HCT116 (cell line): ENCODE measurements around the gene SLCO4C1. TPM values are rescaled to one million over a fixed set of nuclear protein-coding genes. Genes with fewer than 3 reads are reported as not detected.

ENCODE experiments used
- ATAC-seq: fragments of 200-7000 bp; cut with Tn5 transposase; 2 replicates; pipeline ENCODE4 v1.9.1; 2020; ENCODE audit warnings: mild to moderate bottlenecking, moderate library complexity
- BruUV-seq: library from RNA; stranded (reverse); fragments of 400-500 nt; replicated peaks from 2 replicates; lab custom pipeline; 2021; lab: Mats Ljungman, UMichigan
- CTCF ChIA-PET: fragments of 300-600 bp; sonication (Branson Sonifier 250); formaldehyde crosslinking; loops from one replicate; lab custom pipeline; 2021; ENCODE audit warnings: antibody characterized with exemption; lab: Charles Lee
- POLR2A ChIA-PET: fragments of 300-600, 350-600 bp; sonication (Branson Sonifier 250); formaldehyde crosslinking; loops from one replicate; lab custom pipeline; 2021; ENCODE audit warnings: antibody characterized with exemption; lab: Charles Lee
- RAD21 ChIA-PET, 2 experiments: fragments of 300-600 bp; sonication (Branson Sonifier 250); formaldehyde crosslinking; loops; one replicate each; lab custom pipeline; 2023; ENCODE audit warnings: low total read pairs in 2 of 2; ENCODE audit not compliant: uncharacterized antibody in 2 of 2, unreplicated experiment in 2 of 2, low non-redundant PET in 1 of 2; lab: Charles Lee
- DNase-seq: peaks from one replicate; pipeline ENCODE4 v3.0.0-alpha.2; 2010; ENCODE audit warnings: low read depth, low spot score
- H2AFZ ChIP-seq: fragments of 200-600 bp; shearing (Covaris generic), sonication (generic); 2 replicates; pipeline ENCODE4 v1.6.1; 2017; ENCODE audit warnings: low read depth, mixed run types, mixed read lengths, antibody characterized with exemption, low read length; ENCODE audit not compliant: poor library complexity, severe bottlenecking
- H3K27ac ChIP-seq: 2 replicates; pipeline ENCODE4 v1.5.1; 2012; ENCODE audit warnings: low read depth, low read length
- H3K27me3 ChIP-seq: fragments of 200-600 bp; sonication (generic); 2 replicates; pipeline ENCODE4 v1.6.1; 2016; ENCODE audit warnings: mixed run types, low read length, mixed read lengths; ENCODE audit not compliant: insufficient read depth
- H3K36me3 ChIP-seq, 2 experiments: fragments of 200-500 bp in 1 of 2; fragments of 200-600 bp in 1 of 2; sonication (Bioruptor generic) in 1 of 2; sonication (generic) in 1 of 2; 2 replicates each; pipeline versions ENCODE4 v1.5.1 to v1.6.1; 2014 to 2016; ENCODE audit warnings: low read length in 2 of 2, inconsistent platforms in 1 of 2, mixed read lengths in 1 of 2, mixed run types in 1 of 2; ENCODE audit not compliant: insufficient read depth in 2 of 2, control insufficient read depth in 1 of 2
- H3K4me1 ChIP-seq, 2 experiments: fragments of 200-600 bp in 1 of 2; sonication (generic) in 1 of 2; 2 replicates each; pipeline versions ENCODE4 v1.5.1 to v1.6.1; 2012 to 2017; ENCODE audit warnings: low read length in 2 of 2, inconsistent platforms in 1 of 2, mild to moderate bottlenecking in 1 of 2, mixed read lengths in 1 of 2, mixed run types in 1 of 2, moderate library complexity in 1 of 2; ENCODE audit not compliant: insufficient read depth in 2 of 2, control insufficient read depth in 1 of 2
- H3K4me2 ChIP-seq: fragments of 200-600 bp; sonication (generic); 2 replicates; pipeline ENCODE4 v1.6.1; 2017; ENCODE audit warnings: mixed run types, low read length, mixed read lengths
- H3K4me3 ChIP-seq, 2 experiments: fragments of 200-600 bp in 1 of 2; sonication (generic) in 1 of 2; replicated peaks in 1 of 2; 2 replicates each; pipeline ENCODE4 v1.5.1; 2011 to 2016; ENCODE audit warnings: low read length in 2 of 2, control low read depth in 1 of 2, low read depth in 1 of 2, mild to moderate bottlenecking in 1 of 2, mixed read lengths in 1 of 2, mixed run types in 1 of 2
- H3K79me2 ChIP-seq: fragments of 200-600 bp; sonication (generic); 2 replicates; pipeline ENCODE4 v1.6.1; 2017; ENCODE audit warnings: mild to moderate bottlenecking, mixed run types, low read length, moderate library complexity, mixed read lengths; ENCODE audit not compliant: insufficient read depth
- H3K9ac ChIP-seq: fragments of 200-600 bp; sonication (generic); 2 replicates; pipeline ENCODE4 v1.6.1; 2016; ENCODE audit warnings: low read length, mixed read lengths
- H3K9me2 ChIP-seq: fragments of 200-600 bp; sonication (generic), shearing (Covaris generic); 2 replicates; pipeline ENCODE4 v1.6.1; 2017; ENCODE audit warnings: mixed run types, mild to moderate bottlenecking, moderate library complexity; ENCODE audit not compliant: insufficient read depth
- H3K9me3 ChIP-seq, 2 experiments: fragments of 200-500 bp in 1 of 2; fragments of 200-600 bp in 1 of 2; sonication (Bioruptor generic) in 1 of 2; sonication (generic) in 1 of 2; 2 replicates each; pipeline ENCODE4 v1.6.1; 2014 to 2017; ENCODE audit warnings: low read length in 2 of 2, mixed read lengths in 2 of 2, inconsistent platforms in 1 of 2, low read depth in 1 of 2, mild to moderate bottlenecking in 1 of 2, mixed run types in 1 of 2, moderate library complexity in 1 of 2; ENCODE audit not compliant: control insufficient read depth in 1 of 2, insufficient read depth in 1 of 2
- H4K20me1 ChIP-seq: fragments of 200-600 bp; sonication (generic), shearing (Covaris generic); 2 replicates; pipeline ENCODE4 v1.6.1; 2017; ENCODE audit warnings: mixed run types, mild to moderate bottlenecking, moderate library complexity; ENCODE audit not compliant: insufficient read depth
- ATF3 ChIP-seq: IDR thresholded peaks from 2 replicates; pipeline ENCODE4 v1.6.1; 2012
- CEBPB ChIP-seq: IDR thresholded peaks from 2 replicates; pipeline ENCODE4 v1.6.1; 2012; ENCODE audit warnings: low read depth
- CTCF ChIP-seq, 3 experiments: fragments of 200-600 bp in 1 of 3; sonication (generic) in 1 of 3; IDR thresholded peaks in 2 of 3; conservative IDR thresholded peaks in 1 of 3; 2 replicates each; pipeline ENCODE4 v1.5.1; 2012 to 2017; ENCODE audit warnings: low read depth in 2 of 3, low read length in 2 of 3, antibody characterized with exemption in 1 of 3, borderline replicate concordance in 1 of 3, control low read depth in 1 of 3, mild to moderate bottlenecking in 1 of 3, mixed read lengths in 1 of 3, mixed run types in 1 of 3, moderate library complexity in 1 of 3; ENCODE audit not compliant: insufficient read depth in 1 of 3
- EGR1 ChIP-seq: IDR thresholded peaks from 2 replicates; pipeline ENCODE4 v1.6.1; 2012; ENCODE audit warnings: low read depth
- ELF1 ChIP-seq: IDR thresholded peaks from 2 replicates; pipeline ENCODE4 v1.6.1; 2012; ENCODE audit warnings: low read depth, borderline replicate concordance
- EZH2 ChIP-seq: fragments of 200-600 bp; sonication (generic); IDR thresholded peaks from 2 replicates; pipeline ENCODE4 v1.6.1; 2017; ENCODE audit warnings: antibody characterized with exemption, mixed run types
- EZH2phosphoT487 ChIP-seq: fragments of 200-600 bp; IDR thresholded peaks from 2 replicates; pipeline ENCODE4 v1.6.1; 2018; ENCODE audit warnings: antibody characterized with exemption, borderline replicate concordance
- FOSL1 ChIP-seq: IDR thresholded peaks from 2 replicates; pipeline ENCODE4 v1.6.1; 2012; ENCODE audit warnings: low read depth
- JUND ChIP-seq: IDR thresholded peaks from 2 replicates; pipeline ENCODE4 v1.6.1; 2012
- MAX ChIP-seq: IDR thresholded peaks from 2 replicates; pipeline ENCODE4 v1.6.1; 2012
- POLR2A ChIP-seq: IDR thresholded peaks from 2 replicates; pipeline ENCODE4 v1.7.0; 2011; ENCODE audit warnings: borderline replicate concordance; ENCODE audit not compliant: insufficient read depth, insufficient read length; ENCODE audit errors: extremely low read depth
- RAD21 ChIP-seq: IDR thresholded peaks from 2 replicates; pipeline ENCODE4 v1.6.1; 2012; ENCODE audit warnings: low read depth, mild to moderate bottlenecking
- REST ChIP-seq: IDR thresholded peaks from 2 replicates; pipeline ENCODE4 v1.6.1; 2012; ENCODE audit warnings: low read depth
- SIN3A ChIP-seq: IDR thresholded peaks from 2 replicates; pipeline ENCODE4 v1.6.1; 2012; ENCODE audit warnings: low read depth
- SP1 ChIP-seq: IDR thresholded peaks from 2 replicates; pipeline ENCODE4 v1.6.1; 2012; ENCODE audit warnings: low read depth
- TCF7L2 ChIP-seq: IDR thresholded peaks from 2 replicates; pipeline ENCODE4 v1.7.0; 2011; ENCODE audit warnings: borderline replicate concordance, inconsistent platforms; ENCODE audit not compliant: insufficient read depth, insufficient read length; ENCODE audit errors: extremely low read depth
- YY1 ChIP-seq: IDR thresholded peaks from 2 replicates; pipeline ENCODE4 v1.6.1; 2011; ENCODE audit warnings: low read length, low read depth, moderate library complexity, mild to moderate bottlenecking; ENCODE audit not compliant: insufficient replicate concordance; ENCODE audit errors: extremely low read depth
- ZBTB33 ChIP-seq: IDR thresholded peaks from 2 replicates; pipeline ENCODE4 v1.6.1; 2011; ENCODE audit warnings: mild to moderate bottlenecking, low read length, moderate library complexity; ENCODE audit not compliant: insufficient replicate concordance; ENCODE audit errors: extremely low read depth
- ZFX ChIP-seq: fragments of 450-650 bp; IDR thresholded peaks from 2 replicates; pipeline ENCODE4 v1.6.1; 2017
- intact Hi-C: fragments of 100-400 bp; cut with micrococcal nuclease; formaldehyde crosslinking; loops from 2 replicates; pipeline ENCODE4 v1.10.0; 2022
- total RNA-seq: library from RNA; stranded (reverse); gene quantifications from one replicate; pipeline ENCODE4 v1.2.1, GENCODE V29; 2021; ENCODE audit not compliant: unreplicated experiment

SLCO4C1 gene
- total RNA-seq, 1 experiment from 2014 or later = 0.12 TPM

- no TSS peak for BruUV-seq
- Histone ChIP-seq H3K36me3 (no peaks in the 10 kb centered on the region), H3K79me2 (no peaks in the 10 kb centered on the region), H3K9ac (no peak overlapping the region), H3K9me3 (no peaks in the 10 kb centered on the region)
- intact Hi-C loops = no loop called here
- TF ChIP-seq SIN3A (no peak), TCF7L2 (no peak), EZH2phosphoT487 (no peak), JUND (no peak), ZBTB33 (no peak), REST (no peak), ATF3 (no peak), EGR1 (no peak), RAD21 (no peak), YY1 (no peak), ZFX (no peak), CEBPB (no peak), EZH2 (no peak), CTCF (IDR thresholded peaks at IDR 0.05 in 2 of 3, conservative IDR thresholded peaks at IDR 0.05 in 1 of 3; ENCODE audit: borderline replicate concordance in 1 of 3, insufficient read depth in 1 of 3, low read depth in 2 of 3, low read length in 2 of 3) (no peak), FOSL1 (no peak), ELF1 (no peak), MAX (no peak), SP1 (no peak), POLR2A (no peak)
- TF ChIP-seq, all 23 proteins: peak for 0
- Histone ChIP-seq H3K4me1 (no peaks in the 10 kb centered on the region), H3K4me3 (no peak overlapping the region), H4K20me1 (no peaks in the 10 kb centered on the region; the same call in 1 of the 2 replicates), H3K9me2 (peaks cover 3% of the 10 kb centered on the region; the same call in 1 of the 2 replicates), H3K27me3 (no peaks in the 10 kb centered on the region), H3K4me2 (no peak overlapping the region), H2AFZ (no peak overlapping the region), H3K27ac (no peak overlapping the region)
- DNase-seq = no peak
- no peak for ATAC-seq
- ChIA-PET POLR2A (no interaction called here), CTCF (no interaction called here), RAD21 (no interaction called here)
Measured at GRCh38 chr5:102306121-102306520, 10.0 kb upstream of the SLCO4C1 start.
